Measurements from ENCODE around the gene TACO1. TPM values are rescaled to one million over a fixed set of nuclear protein-coding genes. Genes with fewer than 3 reads are reported as not detected.

The TACO1 gene
- total RNA-seq, 4 donors from 2014 or later: 4.1 to 13.0 (median 8.4) TPM

GRCh38 chr17:63626551-63627180, 26.0 kb downstream of the TACO1 start:
- H3K27me3 ChIP-seq: no peaks in the 10 kb centered on the region
- H3K36me3 ChIP-seq: no peaks in the 10 kb centered on the region
- intact Hi-C loops (cut with DNase I; ENCODE audit: low total_unique reads): no loop called here
- H3K4me1 ChIP-seq: peaks cover 7 to 9% of the 10 kb centered on the region in 2 donors
- no peak for DNase-seq
- H3K27ac ChIP-seq: no peak overlapping the region
- H3K9me3 ChIP-seq: no peaks in the 10 kb centered on the region
- H3K4me3 ChIP-seq: no peak overlapping the region
- TF ChIP-seq POLR2A (IDR thresholded peaks at IDR 0.05) (no peak), CTCF (IDR thresholded peaks at IDR 0.05) (no peak)

GRCh38 chr17:63629627-63630026, 28.9 kb downstream of the TACO1 start:
- H3K4me1 ChIP-seq: peaks cover 7% of the 10 kb centered on the region in 2 donors

GRCh38 chr17:63631062-63631461, 30.4 kb downstream of the TACO1 start:
- peaks cover 0 to 7% of the 10 kb centered on the region in 2 donors for H3K4me1 ChIP-seq
- DNase-seq: no peak
- H3K9me3 ChIP-seq: no peaks in the 10 kb centered on the region
- TF ChIP-seq CTCF (IDR thresholded peaks at IDR 0.05): no peak
- TF ChIP-seq POLR2A (IDR thresholded peaks at IDR 0.05): no peak
- H3K36me3 ChIP-seq: no peaks in the 10 kb centered on the region
- no peak overlapping the region for H3K4me3 ChIP-seq
- intact Hi-C loops (cut with DNase I; ENCODE audit: low total_unique reads): no loop called here
- no peak overlapping the region for H3K27ac ChIP-seq
- no peaks in the 10 kb centered on the region for H3K27me3 ChIP-seq

More at GRCh38 chr17:63629627-63630026, 28.9 kb downstream of the TACO1 start:
- Histone ChIP-seq H3K27ac (no peak overlapping the region), H3K27me3 (no peaks in the 10 kb centered on the region), H3K9me3 (no peaks in the 10 kb centered on the region), H3K4me3 (no peak overlapping the region), H3K36me3 (no peaks in the 10 kb centered on the region)
- TF ChIP-seq POLR2A (IDR thresholded peaks at IDR 0.05): no peak
- no peak for TF ChIP-seq CTCF (IDR thresholded peaks at IDR 0.05)
- intact Hi-C loops (cut with DNase I; ENCODE audit: low total_unique reads): no loop called here
- no peak for DNase-seq

GRCh38 chr17:63631626-63632025, 30.9 kb downstream of the TACO1 start:
- intact Hi-C loops (cut with DNase I; ENCODE audit: low total_unique reads): no loop called here
- TF ChIP-seq POLR2A (IDR thresholded peaks at IDR 0.05) (no peak), CTCF (IDR thresholded peaks at IDR 0.05) (no peak)
- Histone ChIP-seq H3K27ac (no peak overlapping the region), H3K4me3 (no peak overlapping the region), H3K36me3 (no peaks in the 10 kb centered on the region), H3K4me1 (peaks cover 0 to 2% of the 10 kb centered on the region in 2 donors), H3K27me3 (no peaks in the 10 kb centered on the region), H3K9me3 (no peaks in the 10 kb centered on the region)
- no peak for DNase-seq

- no peak for DNase-seq
- Histone ChIP-seq H3K27me3 (no peaks in the 10 kb centered on the region), H3K4me1 (no peaks in the 10 kb centered on the region), H3K9me3 (no peaks in the 10 kb centered on the region), H3K36me3 (no peaks in the 10 kb centered on the region), H3K4me3 (no peak overlapping the region), H3K27ac (peak overlapping the region in 1 of 2 donors; percentile 18)
- intact Hi-C loops (cut with DNase I; ENCODE audit: low total_unique reads): no loop called here
- no peak for TF ChIP-seq CTCF (IDR thresholded peaks at IDR 0.05)
- TF ChIP-seq POLR2A (IDR thresholded peaks at IDR 0.05): no peak
Measured at GRCh38 chr17:63633742-63634141, 33.0 kb downstream of the TACO1 start.

All from uterus (tissue), 4 donors.